Fibroblast of pulmonary artery (primary cell): ENCODE results near the gene INAFM2.

Experiments used
- DNase-seq: peaks from one replicate; pipeline ENCODE4 v3.0.0-alpha.2; 2010; ENCODE audit warnings: low read depth
- H3K4me3 ChIP-seq: replicated peaks from 2 replicates; pipeline ENCODE4 v1.5.1; 2011; ENCODE audit warnings: low read depth, mild to moderate bottlenecking, control low read depth, low read length, moderate library complexity
- TF ChIP-seq, protein P1 (sequence below): IDR thresholded peaks from 2 replicates; pipeline ENCODE4 v1.5.1; 2011; ENCODE audit warnings: mild to moderate bottlenecking, control low read depth, low read length, inconsistent platforms; ENCODE audit errors: missing control alignments

Gene INAFM2

GRCh38 chr15:40343512-40343911 lies 20.0 kb downstream of the INAFM2 start:
- TF ChIP-seq, protein P1, sequence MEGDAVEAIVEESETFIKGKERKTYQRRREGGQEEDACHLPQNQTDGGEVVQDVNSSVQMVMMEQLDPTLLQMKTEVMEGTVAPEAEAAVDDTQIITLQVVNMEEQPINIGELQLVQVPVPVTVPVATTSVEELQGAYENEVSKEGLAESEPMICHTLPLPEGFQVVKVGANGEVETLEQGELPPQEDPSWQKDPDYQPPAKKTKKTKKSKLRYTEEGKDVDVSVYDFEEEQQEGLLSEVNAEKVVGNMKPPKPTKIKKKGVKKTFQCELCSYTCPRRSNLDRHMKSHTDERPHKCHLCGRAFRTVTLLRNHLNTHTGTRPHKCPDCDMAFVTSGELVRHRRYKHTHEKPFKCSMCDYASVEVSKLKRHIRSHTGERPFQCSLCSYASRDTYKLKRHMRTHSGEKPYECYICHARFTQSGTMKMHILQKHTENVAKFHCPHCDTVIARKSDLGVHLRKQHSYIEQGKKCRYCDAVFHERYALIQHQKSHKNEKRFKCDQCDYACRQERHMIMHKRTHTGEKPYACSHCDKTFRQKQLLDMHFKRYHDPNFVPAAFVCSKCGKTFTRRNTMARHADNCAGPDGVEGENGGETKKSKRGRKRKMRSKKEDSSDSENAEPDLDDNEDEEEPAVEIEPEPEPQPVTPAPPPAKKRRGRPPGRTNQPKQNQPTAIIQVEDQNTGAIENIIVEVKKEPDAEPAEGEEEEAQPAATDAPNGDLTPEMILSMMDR: no peak
- DNase-seq: peak; percentile 97
- H3K4me3 ChIP-seq: no peak overlapping the region

GRCh38 chr15:40344217-40344616 lies 20.7 kb downstream of the INAFM2 start:
- DNase-seq: peak; percentile 55
- TF ChIP-seq, protein P1: no peak
- no peak overlapping the region for H3K4me3 ChIP-seq

- DNase-seq: peak; percentile 75
- TF ChIP-seq, protein P1: peak; percentile 83
- no peak overlapping the region for H3K4me3 ChIP-seq
Observed at GRCh38 chr15:40344631-40345120, 21.2 kb downstream of the INAFM2 start.

DNA sequence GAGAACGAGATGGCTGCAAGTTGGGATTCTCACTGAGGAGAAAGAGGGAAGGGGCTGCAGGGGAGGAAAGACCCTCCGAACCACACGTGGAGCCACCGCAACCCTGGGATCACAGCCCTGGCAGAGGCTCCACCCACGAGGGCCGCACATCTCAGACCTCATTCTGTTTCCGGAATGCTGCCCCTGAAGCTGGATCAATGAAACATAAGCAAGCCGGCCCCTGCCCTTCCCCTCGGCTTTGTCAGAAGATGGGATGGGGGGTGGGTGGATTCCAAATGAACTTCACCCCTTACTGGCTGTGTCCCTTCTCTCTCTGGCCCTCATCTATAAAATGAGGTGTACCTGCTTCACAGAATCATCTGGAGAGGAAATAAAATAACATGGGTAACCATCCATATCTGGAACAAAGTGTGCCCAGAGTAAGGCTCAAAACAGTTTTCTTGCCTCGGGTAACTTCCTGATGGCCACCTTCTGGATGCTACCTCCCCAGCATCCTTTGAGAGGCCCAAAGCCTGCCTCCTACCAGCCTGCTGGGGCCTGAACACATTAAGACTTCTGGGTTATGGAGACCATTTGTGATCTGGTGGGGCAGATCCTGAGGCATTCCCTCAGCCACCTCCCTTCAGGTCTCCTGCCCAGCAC lies 21.9 kb downstream of the INAFM2 start:
- no peak overlapping the region for H3K4me3 ChIP-seq
- DNase-seq: no peak
- TF ChIP-seq, protein P1: no peak

DNA sequence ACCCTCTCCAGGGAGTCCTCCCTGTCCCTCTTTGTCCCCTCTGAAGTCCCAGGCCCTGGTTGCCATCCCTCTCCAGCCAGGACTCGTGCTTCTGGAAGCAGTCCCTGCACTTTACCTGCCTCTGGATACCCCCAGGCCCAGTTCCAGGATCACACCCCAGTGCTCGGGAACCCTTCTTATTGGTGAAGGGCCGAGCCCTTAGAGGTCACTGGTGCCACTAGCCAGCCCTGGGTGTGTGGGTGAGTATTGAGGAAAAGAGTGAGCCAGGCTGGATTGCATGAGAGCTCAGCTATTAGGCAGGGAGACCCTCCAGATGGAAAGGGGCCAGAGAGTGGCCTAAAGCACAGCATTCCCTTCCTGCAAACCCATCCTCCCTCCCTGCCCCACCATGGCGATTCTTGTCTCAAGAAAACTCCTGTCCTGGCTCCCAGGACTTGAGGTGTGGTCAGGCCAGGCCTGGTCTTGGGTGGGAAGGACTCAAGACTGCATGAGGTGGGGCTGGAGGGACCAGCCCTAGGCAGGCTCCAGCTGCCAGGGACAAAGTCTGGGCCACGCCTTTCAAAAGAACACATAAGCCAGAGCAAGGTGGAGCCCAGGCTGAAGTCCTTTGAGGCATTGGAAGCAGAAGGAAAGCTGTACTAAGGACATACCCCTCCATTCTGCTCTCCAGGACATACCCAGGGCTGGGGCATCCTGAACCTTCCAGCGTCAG lies 22.5 kb downstream of the INAFM2 start:
- H3K4me3 ChIP-seq: no peak overlapping the region
- TF ChIP-seq, protein P1: no peak
- no peak for DNase-seq

GRCh38 chr15:40346579-40347558 lies 23.4 kb downstream of the INAFM2 start:
- DNase-seq: no peak
- no peak overlapping the region for H3K4me3 ChIP-seq
- TF ChIP-seq, protein P1: no peak
